Smooth muscle cell (in vitro differentiated cells): Measurements from ENCODE around the gene RALGDS. TPM values are rescaled to one million over a fixed set of nuclear protein-coding genes. Genes with fewer than 3 reads are reported as not detected.
"Not testable (repeated sequence)": the region's sequence is repeated elsewhere in the genome, so short reads cannot be mapped to it uniquely, and the experiment has no call there.

Experiments used
- DNase-seq: peaks from one replicate; lab custom pipeline; 2025; ENCODE audit not compliant: unreplicated experiment; lab: John Stamatoyannopoulos, UW
- H2AFZ ChIP-seq: fragments of 200-600 bp; sonication (generic); 2 replicates; pipeline ENCODE4 v1.6.0; 2016; ENCODE audit warnings: antibody characterized with exemption, low read depth, mild to moderate bottlenecking
- H3F3A ChIP-seq: fragments of 200-600 bp; sonication (generic); 2 replicates; pipeline ENCODE4 v1.6.0; 2017; ENCODE audit warnings: antibody characterized with exemption, low read depth
- H3K27ac ChIP-seq: fragments of 200-600 bp; sonication (generic); 2 replicates; pipeline ENCODE4 v1.5.1; 2016; ENCODE audit warnings: low read depth, mild to moderate bottlenecking
- H3K27me3 ChIP-seq: fragments of 200-600 bp; sonication (generic); 2 replicates; pipeline ENCODE4 v1.6.1; 2016; ENCODE audit warnings: low read depth, mild to moderate bottlenecking
- H3K36me3 ChIP-seq: fragments of 200-600 bp; sonication (generic); 2 replicates; pipeline ENCODE4 v1.5.1; 2016; ENCODE audit warnings: low read depth
- H3K4me1 ChIP-seq: fragments of 200-600 bp; sonication (generic); 2 replicates; pipeline ENCODE4 v1.5.1; 2016; ENCODE audit warnings: low read depth
- H3K4me2 ChIP-seq: fragments of 200-600 bp; sonication (generic); 2 replicates; pipeline ENCODE4 v1.6.0; 2016; ENCODE audit warnings: mild to moderate bottlenecking
- H3K4me3 ChIP-seq: fragments of 200-600 bp; sonication (generic); 2 replicates; pipeline ENCODE4 v1.5.1; 2016; ENCODE audit warnings: mild to moderate bottlenecking
- H3K79me2 ChIP-seq: fragments of 200-600 bp; sonication (generic); 2 replicates; pipeline ENCODE4 v1.6.0; 2016; ENCODE audit warnings: low read depth, mild to moderate bottlenecking
- H3K9ac ChIP-seq: fragments of 200-600 bp; sonication (generic); 2 replicates; pipeline ENCODE4 v1.6.0; 2016; ENCODE audit warnings: low read depth
- H3K9me3 ChIP-seq: fragments of 200-600 bp; sonication (generic); replicated peaks from 2 replicates; pipeline ENCODE4 v1.5.1; 2016; ENCODE audit warnings: low read depth
- H4K20me1 ChIP-seq: fragments of 200-600 bp; sonication (generic); 2 replicates; pipeline ENCODE4 v1.6.0; 2016; ENCODE audit warnings: low read depth
- WGBS: methylation state at CpG from one replicate; pipeline ENCODE4 v1.1.7; 2016; ENCODE audit warnings: low lambda C conversion rate; 5-methylcytosine and 5-hydroxymethylcytosine counted together
- polyA plus RNA-seq: library from polyadenylated mRNA; unstranded; fragments of >200 nt; fragmentation: Nextera tagmentation; extraction: Ambion mirVana; gene quantifications from 2 replicates; pipeline ENCODE4 v1.2.1, GENCODE V29; 2016
- total RNA-seq: library from RNA; depleted of rRNA; stranded (reverse); fragments of >200 nt; gene quantifications from 2 replicates; pipeline ENCODE4 v1.2.3, GENCODE V29; 2014
- TF ChIP-seq, protein P1 (sequence below): fragments of 200-600 bp; sonication (generic); IDR thresholded peaks from 2 replicates; pipeline ENCODE4 v1.5.1; 2017; ENCODE audit warnings: borderline replicate concordance, mild to moderate bottlenecking, antibody characterized with exemption; ENCODE audit not compliant: insufficient read depth, poor library complexity, severe bottlenecking

RALGDS gene
- total and polyA plus RNA-seq, 2 experiments from 2014 or later, result 27.8 to 37.7 TPM

DNA sequence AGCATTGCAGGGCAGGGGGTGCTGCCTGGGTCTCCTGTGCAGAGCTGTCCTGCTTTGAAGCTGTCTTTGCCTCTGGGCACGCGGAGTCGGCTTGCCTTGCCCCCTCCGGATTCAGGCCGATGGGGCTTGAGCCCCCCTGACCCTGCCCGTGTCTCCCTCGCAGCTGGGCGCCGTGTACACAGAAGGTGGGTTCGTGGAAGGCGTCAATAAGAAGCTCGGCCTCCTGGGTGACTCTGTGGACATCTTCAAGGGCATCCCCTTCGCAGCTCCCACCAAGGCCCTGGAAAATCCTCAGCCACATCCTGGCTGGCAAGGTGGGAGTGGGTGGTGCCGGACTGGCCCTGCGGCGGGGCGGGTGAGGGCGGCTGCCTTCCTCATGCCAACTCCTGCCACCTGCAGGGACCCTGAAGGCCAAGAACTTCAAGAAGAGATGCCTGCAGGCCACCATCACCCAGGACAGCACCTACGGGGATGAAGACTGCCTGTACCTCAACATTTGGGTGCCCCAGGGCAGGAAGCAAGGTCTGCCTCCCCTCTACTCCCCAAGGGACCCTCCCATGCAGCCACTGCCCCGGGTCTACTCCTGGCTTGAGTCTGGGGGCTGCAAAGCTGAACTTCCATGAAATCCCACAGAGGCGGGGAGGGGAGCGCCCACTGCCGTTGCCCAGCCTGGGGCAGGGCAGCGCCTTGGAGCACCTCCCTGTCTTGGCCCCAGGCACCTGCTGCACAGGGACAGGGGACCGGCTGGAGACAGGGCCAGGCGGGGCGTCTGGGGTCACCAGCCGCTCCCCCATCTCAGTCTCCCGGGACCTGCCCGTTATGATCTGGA, 56.6 kb downstream of the RALGDS start:
- Histone ChIP-seq H3K27me3 (no peaks in the 10 kb centered on the region), H3K79me2 (no peaks in the 10 kb centered on the region), H3K9ac (no peak overlapping the region), H4K20me1 (no peaks in the 10 kb centered on the region), H2AFZ (no peak overlapping the region), H3K27ac (no peak overlapping the region), H3K36me3 (no peaks in the 10 kb centered on the region), H3K4me3 (no peak overlapping the region), H3F3A (no peaks in the 10 kb centered on the region), H3K9me3 (no peaks in the 10 kb centered on the region), H3K4me2 (no peak overlapping the region), H3K4me1 (peaks cover 15% of the 10 kb centered on the region)
- no peak for DNase-seq
- WGBS, result 97% methylated on average over 30 of the region's 30 CpGs
- TF ChIP-seq, protein P1, sequence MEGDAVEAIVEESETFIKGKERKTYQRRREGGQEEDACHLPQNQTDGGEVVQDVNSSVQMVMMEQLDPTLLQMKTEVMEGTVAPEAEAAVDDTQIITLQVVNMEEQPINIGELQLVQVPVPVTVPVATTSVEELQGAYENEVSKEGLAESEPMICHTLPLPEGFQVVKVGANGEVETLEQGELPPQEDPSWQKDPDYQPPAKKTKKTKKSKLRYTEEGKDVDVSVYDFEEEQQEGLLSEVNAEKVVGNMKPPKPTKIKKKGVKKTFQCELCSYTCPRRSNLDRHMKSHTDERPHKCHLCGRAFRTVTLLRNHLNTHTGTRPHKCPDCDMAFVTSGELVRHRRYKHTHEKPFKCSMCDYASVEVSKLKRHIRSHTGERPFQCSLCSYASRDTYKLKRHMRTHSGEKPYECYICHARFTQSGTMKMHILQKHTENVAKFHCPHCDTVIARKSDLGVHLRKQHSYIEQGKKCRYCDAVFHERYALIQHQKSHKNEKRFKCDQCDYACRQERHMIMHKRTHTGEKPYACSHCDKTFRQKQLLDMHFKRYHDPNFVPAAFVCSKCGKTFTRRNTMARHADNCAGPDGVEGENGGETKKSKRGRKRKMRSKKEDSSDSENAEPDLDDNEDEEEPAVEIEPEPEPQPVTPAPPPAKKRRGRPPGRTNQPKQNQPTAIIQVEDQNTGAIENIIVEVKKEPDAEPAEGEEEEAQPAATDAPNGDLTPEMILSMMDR, result no peak

DNA sequence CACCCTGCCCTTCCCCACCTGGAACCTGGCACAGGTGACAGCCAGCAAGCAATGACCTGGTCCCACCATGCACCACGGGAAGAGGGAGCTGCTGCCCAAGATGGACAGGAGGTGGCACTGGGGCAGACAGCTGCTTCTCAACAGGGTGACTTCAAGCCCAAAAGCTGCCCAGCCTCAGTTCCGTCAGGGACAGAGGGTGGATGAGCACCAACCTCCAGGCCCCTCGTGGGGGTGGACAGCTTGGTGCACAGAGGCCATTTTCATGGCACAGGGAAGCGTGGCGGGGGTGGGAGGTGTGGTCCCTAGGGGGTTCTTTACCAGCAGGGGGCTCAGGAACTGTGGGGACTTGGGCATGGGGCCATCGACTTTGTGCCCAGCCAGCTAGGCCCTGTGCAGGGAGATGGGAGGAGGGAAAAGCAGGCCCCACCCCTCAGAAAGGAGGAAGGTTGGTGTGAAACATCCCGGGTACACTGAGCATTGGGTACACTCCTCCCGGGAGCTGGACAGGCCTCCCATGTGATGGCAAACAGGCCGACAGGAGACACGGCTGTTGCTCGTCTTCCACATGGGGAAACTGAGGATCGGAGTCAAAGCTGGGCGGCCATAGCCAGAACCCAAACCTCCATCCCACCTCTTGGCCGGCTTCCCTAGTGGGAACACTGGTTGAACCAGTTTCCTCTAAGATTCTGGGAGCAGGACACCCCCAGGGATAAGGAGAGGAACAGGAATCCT, 57.4 kb downstream of the RALGDS start:
- no peaks in the 10 kb centered on the region for H3K9me3 ChIP-seq
- H3K27me3 ChIP-seq, result no peaks in the 10 kb centered on the region
- no peaks in the 10 kb centered on the region for H3F3A ChIP-seq
- no peak overlapping the region for H3K4me3 ChIP-seq
- H3K4me2 ChIP-seq, result no peak overlapping the region
- TF ChIP-seq, protein P1, result no peak
- DNase-seq, result no peak
- no peaks in the 10 kb centered on the region for H4K20me1 ChIP-seq
- no peak overlapping the region for H2AFZ ChIP-seq
- H3K4me1 ChIP-seq, result peaks cover 15% of the 10 kb centered on the region
- H3K9ac ChIP-seq, result no peak overlapping the region
- 91% methylated on average over 14 of the region's 14 CpGs for WGBS
- no peak overlapping the region for H3K27ac ChIP-seq
- no peaks in the 10 kb centered on the region for H3K79me2 ChIP-seq
- no peaks in the 10 kb centered on the region for H3K36me3 ChIP-seq

DNA sequence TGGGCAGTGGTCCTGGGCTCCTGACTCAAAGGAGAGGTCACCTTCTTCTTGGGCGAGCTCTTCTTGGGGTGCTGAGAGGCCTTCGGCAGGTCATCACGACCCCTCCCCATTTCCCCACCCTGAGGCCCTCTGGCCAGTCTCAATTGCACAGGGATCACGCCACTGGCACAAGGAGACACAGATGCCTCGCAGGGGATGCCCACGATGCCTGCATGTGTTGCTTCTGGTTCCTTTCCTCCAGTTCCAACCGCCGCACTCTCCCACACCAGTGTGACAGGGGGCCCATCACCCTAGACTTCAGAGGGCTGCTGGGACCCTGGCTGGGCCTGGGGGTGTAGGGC, 57.9 kb downstream of the RALGDS start:
- WGBS, result 96% methylated on average over 8 of the region's 8 CpGs
- Histone ChIP-seq H3K79me2 (no peaks in the 10 kb centered on the region), H3K27ac (no peak overlapping the region), H3K27me3 (no peaks in the 10 kb centered on the region), H3K4me3 (no peak overlapping the region), H3K4me2 (no peak overlapping the region), H2AFZ (no peak overlapping the region), H3K9me3 (no peaks in the 10 kb centered on the region), H3K4me1 (peaks cover 15% of the 10 kb centered on the region), H3K9ac (no peak overlapping the region), H3F3A (no peaks in the 10 kb centered on the region), H4K20me1 (no peaks in the 10 kb centered on the region), H3K36me3 (no peaks in the 10 kb centered on the region)
- TF ChIP-seq, protein P1, result no peak
- DNase-seq, result no peak

DNA sequence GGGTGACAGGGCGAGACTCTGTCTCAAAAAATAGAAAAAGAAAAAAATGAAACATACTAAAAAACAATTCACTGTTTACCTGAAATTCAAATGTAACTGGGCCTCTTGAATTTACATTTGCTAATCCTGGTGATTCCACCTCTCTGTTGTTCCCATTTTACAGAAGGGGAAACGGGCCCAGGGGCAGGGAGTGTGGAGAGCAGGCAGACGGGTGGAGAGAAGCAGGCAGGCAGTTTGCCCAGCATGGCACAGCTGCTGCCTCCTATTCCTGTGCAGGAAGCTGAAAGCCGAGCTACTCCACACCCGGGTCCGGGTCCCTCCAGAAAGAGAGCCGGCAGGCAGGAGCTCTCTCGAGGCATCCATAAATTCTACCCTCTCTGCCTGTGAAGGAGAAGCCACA, 58.5 kb downstream of the RALGDS start:
- H3K4me3 ChIP-seq, H2AFZ ChIP-seq, H3K9ac ChIP-seq, H3K27me3 ChIP-seq, DNase-seq, H3K9me3 ChIP-seq, H3K4me2 ChIP-seq, H3F3A ChIP-seq, H3K27ac ChIP-seq, H3K36me3 ChIP-seq, H3K79me2 ChIP-seq, H4K20me1 ChIP-seq: not testable (repeated sequence)
- 81% methylated on average over 4 of the region's 8 CpGs for WGBS
- peaks cover 15% of the 10 kb centered on the region for H3K4me1 ChIP-seq

DNA sequence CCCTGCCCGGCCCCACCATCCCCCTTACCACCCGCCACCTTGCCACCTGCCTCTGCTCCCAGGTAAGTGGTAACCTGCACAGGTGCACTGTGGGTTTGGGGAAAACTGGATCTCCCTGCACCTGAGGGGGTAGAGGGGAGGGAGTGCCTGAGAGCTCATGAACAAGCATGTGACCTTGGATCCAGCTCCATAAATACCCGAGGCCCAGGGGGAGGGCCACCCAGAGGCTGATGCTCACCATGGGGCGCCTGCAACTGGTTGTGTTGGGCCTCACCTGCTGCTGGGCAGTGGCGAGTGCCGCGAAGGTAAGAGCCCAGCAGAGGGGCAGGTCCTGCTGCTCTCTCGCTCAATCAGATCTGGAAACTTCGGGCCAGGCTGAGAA, 59.3 kb downstream of the RALGDS start, which contains the start of gene CEL:
CEL (plus strand) TSS at position 218 of the 382 bp plus-strand sequence; CDS start at position 240, 22 bp downstream.
- not testable (repeated sequence) for H3K36me3 ChIP-seq, H3K79me2 ChIP-seq, H3K4me3 ChIP-seq, H4K20me1 ChIP-seq, H3K9me3 ChIP-seq, H2AFZ ChIP-seq, H3F3A ChIP-seq, DNase-seq, H3K9ac ChIP-seq, H3K27me3 ChIP-seq
- Histone ChIP-seq H3K27ac (peak within 1 kb of the TSS; percentile 56), H3K4me2 (peak within 1 kb of the TSS; percentile 44), H3K4me1 (peaks cover 15% of the 10 kb centered on the region)
- 88% methylated on average over 4 of the region's 9 CpGs for WGBS
